B cell (primary cell): Measurements from ENCODE around the gene MTX3. TPM values are rescaled to one million over a fixed set of nuclear protein-coding genes. Genes with fewer than 3 reads are reported as not detected.

ENCODE experiments used
- ATAC-seq: fragments of 200-7000 bp; cut with Tn5 transposase; one replicate; pipeline ENCODE4 v1.10.0; 2021; ENCODE audit warnings: low read depth, mild to moderate bottlenecking, moderate number of reproducible peaks, moderate library complexity
- CTCF ChIA-PET: fragments of 350-600 bp; sonication (Branson Sonifier 250); formaldehyde crosslinking; loops from one replicate; lab custom pipeline; 2021; ENCODE audit warnings: antibody characterized with exemption, inconsistent platforms; lab: Charles Lee
- POLR2A ChIA-PET: fragments of 350-600 bp; sonication (Branson Sonifier 250); formaldehyde crosslinking; loops from one replicate; lab custom pipeline; 2021; ENCODE audit warnings: antibody characterized with exemption; lab: Charles Lee
- DNase-seq: peaks from one replicate; pipeline ENCODE4 v3.0.0; 2013
- H2AFZ ChIP-seq: 2 replicates; pipeline ENCODE4 v1.6.1; 2012; ENCODE audit warnings: mild to moderate bottlenecking, low read depth, low read length; ENCODE audit not compliant: insufficient read depth, poor library complexity, severe bottlenecking
- H3K27ac ChIP-seq, 2 donors: 1 replicate in 1 of 2; 2 replicates in 1 of 2; pipeline ENCODE4 v1.5.1; 2012 to 2013; ENCODE audit warnings: low read length in 2 of 2, mild to moderate bottlenecking in 2 of 2, moderate library complexity in 1 of 2
- H3K27me3 ChIP-seq, 4 experiments: fragments of 200-600 bp in 1 of 4; sonication (generic) in 1 of 4; replicated peaks in 1 of 4; 1 replicate in 2 of 4; 2 replicates in 2 of 4; pipeline versions ENCODE4 v1.6.1 to v1.7.0; 2013 to 2016; ENCODE audit warnings: low read length in 3 of 4, mild to moderate bottlenecking in 2 of 4, mixed read lengths in 1 of 4, moderate library complexity in 1 of 4; ENCODE audit not compliant: insufficient read depth in 4 of 4, control insufficient read depth in 3 of 4; ENCODE audit errors: control extremely low read depth in 1 of 4
- H3K36me3 ChIP-seq, 2 experiments: replicated peaks in 1 of 2; 1 replicate in 1 of 2; 2 replicates in 1 of 2; pipeline versions ENCODE4 v1.6.1 to v1.7.1; 2013; ENCODE audit warnings: low read length in 1 of 2; ENCODE audit not compliant: insufficient read depth in 2 of 2, control insufficient read depth in 1 of 2; ENCODE audit errors: control extremely low read depth in 1 of 2, extremely low read depth in 1 of 2
- H3K4me1 ChIP-seq, 2 donors: fragments of 200-600 bp in 1 of 2; sonication (generic) in 1 of 2; 1 replicate in 1 of 2; 2 replicates in 1 of 2; pipeline versions ENCODE4 v1.5.1 to v1.6.1; 2013 to 2017; ENCODE audit warnings: low read length in 2 of 2; ENCODE audit not compliant: control insufficient read depth in 2 of 2, insufficient read depth in 2 of 2
- H3K4me2 ChIP-seq: replicated peaks from 2 replicates; pipeline ENCODE3; 2012; ENCODE audit warnings: mild to moderate bottlenecking, low read depth, low read length; ENCODE audit not compliant: poor library complexity, severe bottlenecking
- H3K4me3 ChIP-seq, 5 experiments: fragments of 200-600 bp in 1 of 5; sonication (generic) in 1 of 5; 1 replicate in 3 of 5; 2 replicates in 2 of 5; pipeline versions ENCODE4 v1.5.1 to v1.7.0; 2011 to 2016; ENCODE audit warnings: low read length in 4 of 5, mild to moderate bottlenecking in 4 of 5, low read depth in 2 of 5, control low read depth in 1 of 5, moderate library complexity in 1 of 5; ENCODE audit not compliant: insufficient read depth in 1 of 5; ENCODE audit errors: control extremely low read depth in 1 of 5, extremely low read depth in 1 of 5
- H3K79me2 ChIP-seq: fragments of 200-600 bp; sonication (generic); one replicate; pipeline ENCODE4 v1.6.0; 2016; ENCODE audit warnings: low read length; ENCODE audit not compliant: control insufficient read depth, insufficient read depth
- H3K9ac ChIP-seq: fragments of 200-600 bp; sonication (generic); 2 replicates; pipeline ENCODE4 v1.6.1; 2017; ENCODE audit warnings: mild to moderate bottlenecking, low read length, moderate library complexity
- H3K9me3 ChIP-seq, 3 donors: one replicate each; pipeline versions ENCODE4 v1.6.1 to v1.7.1; 2013; ENCODE audit warnings: low read length in 2 of 3; ENCODE audit not compliant: control insufficient read depth in 2 of 3, insufficient read depth in 1 of 3; ENCODE audit errors: control extremely low read depth in 1 of 3
- H4K20me1 ChIP-seq: 2 replicates; pipeline ENCODE4 v1.6.0; 2012; ENCODE audit warnings: mild to moderate bottlenecking, low read length; ENCODE audit not compliant: insufficient read depth, control insufficient read depth, poor library complexity, severe bottlenecking
- H3K27ac Mint-ChIP-seq: one replicate; pipeline ENCODE4 v1.8.0; 2021; ENCODE audit warnings: mixed read lengths
- H3K27me3 Mint-ChIP-seq: one replicate; pipeline ENCODE4 v1.8.0; 2021; ENCODE audit warnings: mixed read lengths
- H3K4me1 Mint-ChIP-seq: one replicate; pipeline ENCODE4 v1.8.0; 2021; ENCODE audit warnings: mixed read lengths
- H3K4me3 Mint-ChIP-seq: one replicate; pipeline ENCODE4 v1.8.0; 2021; ENCODE audit warnings: mixed read lengths
- H3K9me3 Mint-ChIP-seq: one replicate; pipeline ENCODE4 v1.8.0; 2022; ENCODE audit warnings: mixed read lengths; ENCODE audit not compliant: insufficient read depth
- CTCF ChIP-seq: fragments of 200-600 bp; IDR thresholded peaks from one replicate; pipeline ENCODE4 v1.8.0; 2022; ENCODE audit warnings: antibody characterized with exemption, mild to moderate bottlenecking
- EZH2 ChIP-seq: IDR thresholded peaks from 2 replicates; pipeline ENCODE4 v1.6.1; 2012; ENCODE audit warnings: borderline replicate concordance, low read depth, mild to moderate bottlenecking, moderate library complexity, low read length; ENCODE audit not compliant: insufficient read depth, poor library complexity, severe bottlenecking
- WGBS: methylation state at CpG from one replicate; pipeline ENCODE4 v1.1.5; 2013; ENCODE audit warnings: missing lambda C conversion rate; ENCODE audit not compliant: insufficient coverage; 5-methylcytosine and 5-hydroxymethylcytosine counted together
- intact Hi-C: fragments of 100-400 bp; cut with micrococcal nuclease; formaldehyde crosslinking; loops from one replicate; pipeline ENCODE4 v1.10.0; 2022
- polyA plus RNA-seq: library from polyadenylated mRNA; depleted of rRNA; stranded (reverse); fragments of >200 nt; gene quantifications from 2 replicates; pipeline ENCODE4 v1.2.3, GENCODE V29; 2012
- total RNA-seq, 2 donors: library from RNA; stranded (reverse); fragments of 120-200 nt in 1 of 2; gene quantifications; 1 replicate in 1 of 2; 2 replicates in 1 of 2; pipeline versions ENCODE4 v1.2.3 to v1.2.4, GENCODE V29; 2013 to 2022

Gene MTX3
- total and polyA plus RNA-seq, 2 donors (not counting 1 experiment from before 2014, with no cell fraction given) = 7.9 to 21.0 TPM

- Histone ChIP-seq H3K9me3 (no peaks in the 10 kb centered on the region), H3K36me3 (peaks cover 0 to 16% of the 10 kb centered on the region in 2 experiments), H3K27ac (no peak overlapping the region), H3K4me1 (no peaks in the 10 kb centered on the region), H3K9ac (no peak overlapping the region), H3K4me2 (no peak overlapping the region), H4K20me1 (no peaks in the 10 kb centered on the region), H3K27me3 (peaks cover 0 to 4% (median 0%) of the 10 kb centered on the region in 4 experiments), H3K79me2 (no peaks in the 10 kb centered on the region), H2AFZ (no peak overlapping the region), H3K4me3 (no peak overlapping the region)
- POLR2A ChIA-PET = no interaction called here
- no peaks in the 10 kb centered on the region for H3K4me1 Mint-ChIP-seq
- CTCF ChIA-PET = no interaction called here
- no peak for TF ChIP-seq EZH2
- H3K4me3 Mint-ChIP-seq = no peak overlapping the region
- intact Hi-C loops = no loop called here
- H3K9me3 Mint-ChIP-seq = no peaks in the 10 kb centered on the region
- WGBS = no CpG with 5 or more reads among the region's 3 CpGs
- DNase-seq (no peak), ATAC-seq (no peak)
- peaks cover 4% of the 10 kb centered on the region for H3K27me3 Mint-ChIP-seq
- H3K27ac Mint-ChIP-seq = no peak overlapping the region
Observed at GRCh38 chr5:79973996-79974395, 17.1 kb downstream of the MTX3 start.

GRCh38 chr5:79973511-79973910 lies 17.6 kb downstream of the MTX3 start:
- no peak overlapping the region for H3K4me2 ChIP-seq
- ChIA-PET CTCF (no interaction called here), POLR2A (no interaction called here)
- H2AFZ ChIP-seq = no peak overlapping the region
- no peaks in the 10 kb centered on the region for H3K9me3 Mint-ChIP-seq
- H3K27me3 ChIP-seq = peaks cover 0 to 4% (median 1%) of the 10 kb centered on the region in 4 experiments
- ATAC-seq (no peak), DNase-seq (no peak)
- no peaks in the 10 kb centered on the region for H4K20me1 ChIP-seq
- H3K27me3 Mint-ChIP-seq = peaks cover 4% of the 10 kb centered on the region
- H3K9ac ChIP-seq = no peak overlapping the region
- no peaks in the 10 kb centered on the region for H3K9me3 ChIP-seq
- H3K4me3 Mint-ChIP-seq = no peak overlapping the region
- no peak overlapping the region for H3K27ac ChIP-seq
- TF ChIP-seq EZH2 (no peak), CTCF (no peak)
- peaks cover 0 to 16% of the 10 kb centered on the region in 2 experiments for H3K36me3 ChIP-seq
- intact Hi-C loops = no loop called here
- WGBS = no CpG with 5 or more reads among the region's 3 CpGs
- H3K4me1 Mint-ChIP-seq = no peaks in the 10 kb centered on the region
- H3K4me3 ChIP-seq = no peak overlapping the region
- H3K79me2 ChIP-seq = no peaks in the 10 kb centered on the region
- no peak overlapping the region for H3K27ac Mint-ChIP-seq
- no peaks in the 10 kb centered on the region for H3K4me1 ChIP-seq
